Forelimb muscle (tissue), 1 donor: ENCODE data around the gene RNF8. TPM values are rescaled to one million over a fixed set of nuclear protein-coding genes. Genes with fewer than 3 reads are reported as not detected.
"Not testable (repeated sequence)": the region's sequence is repeated elsewhere in the genome, so short reads cannot be mapped to it uniquely, and the experiment has no call there.

Experiments used
- DNase-seq: peaks from one replicate; pipeline ENCODE4 v3.0.0-alpha.2; 2013; ENCODE audit warnings: low read depth
- polyA plus RNA-seq: library from polyadenylated mRNA; unstranded; fragments of 120-200 nt; gene quantifications from one replicate; pipeline ENCODE4 v1.2.1, GENCODE V29; 2013; ENCODE audit not compliant: insufficient read length

Gene RNF8
- polyA plus RNA-seq, 1 donor = 15.8 TPM

DNA sequence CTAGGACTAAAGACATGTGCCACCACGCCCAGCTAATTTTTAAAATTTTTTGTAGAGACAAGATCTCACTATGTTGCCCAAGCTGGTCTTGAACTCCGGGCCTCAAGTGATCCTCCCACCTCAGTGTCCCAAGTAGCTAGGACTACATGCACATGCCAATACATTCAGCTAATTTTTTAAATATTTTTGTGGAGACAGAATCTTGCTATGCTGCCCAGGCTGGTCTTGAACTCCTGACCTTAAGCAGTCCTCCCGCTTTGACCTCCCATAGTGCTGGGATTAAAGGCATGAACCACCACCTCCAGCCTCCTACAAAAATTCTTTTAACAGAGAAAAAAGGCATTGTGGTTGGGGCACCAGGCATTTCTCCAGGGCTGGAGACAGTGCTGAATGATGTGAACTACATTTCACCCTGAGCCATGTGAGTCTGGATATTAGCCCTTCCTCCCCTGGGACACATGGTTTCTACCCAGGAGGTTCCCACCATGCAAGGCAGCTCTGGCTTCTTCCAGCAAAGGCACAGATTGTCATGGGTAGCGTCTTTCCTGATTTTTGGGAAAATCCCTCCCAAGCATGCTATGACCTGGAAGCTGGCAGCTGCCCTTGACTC, 42.9 kb downstream of the RNF8 start:
- no peak for DNase-seq

DNA sequence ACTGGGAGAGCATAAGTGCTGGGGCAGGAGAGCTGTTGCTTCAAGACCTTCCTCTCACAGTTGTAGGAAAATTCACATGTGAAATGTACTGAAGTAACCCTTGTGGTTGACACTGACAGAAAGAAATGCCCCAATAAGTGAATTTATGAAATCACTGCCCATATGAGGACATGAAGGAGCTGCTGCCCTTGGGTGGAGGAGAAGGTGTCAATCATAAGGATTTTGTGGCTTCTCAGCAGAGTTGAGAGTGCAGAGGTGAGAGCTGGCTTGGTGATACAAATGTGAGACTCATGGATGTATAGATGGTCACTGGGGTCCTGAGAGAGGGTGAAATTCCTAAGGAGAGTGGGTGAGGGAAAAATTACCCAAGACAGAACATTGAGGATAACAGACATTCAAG, 45.3 kb downstream of the RNF8 start:
- no peak for DNase-seq

DNA sequence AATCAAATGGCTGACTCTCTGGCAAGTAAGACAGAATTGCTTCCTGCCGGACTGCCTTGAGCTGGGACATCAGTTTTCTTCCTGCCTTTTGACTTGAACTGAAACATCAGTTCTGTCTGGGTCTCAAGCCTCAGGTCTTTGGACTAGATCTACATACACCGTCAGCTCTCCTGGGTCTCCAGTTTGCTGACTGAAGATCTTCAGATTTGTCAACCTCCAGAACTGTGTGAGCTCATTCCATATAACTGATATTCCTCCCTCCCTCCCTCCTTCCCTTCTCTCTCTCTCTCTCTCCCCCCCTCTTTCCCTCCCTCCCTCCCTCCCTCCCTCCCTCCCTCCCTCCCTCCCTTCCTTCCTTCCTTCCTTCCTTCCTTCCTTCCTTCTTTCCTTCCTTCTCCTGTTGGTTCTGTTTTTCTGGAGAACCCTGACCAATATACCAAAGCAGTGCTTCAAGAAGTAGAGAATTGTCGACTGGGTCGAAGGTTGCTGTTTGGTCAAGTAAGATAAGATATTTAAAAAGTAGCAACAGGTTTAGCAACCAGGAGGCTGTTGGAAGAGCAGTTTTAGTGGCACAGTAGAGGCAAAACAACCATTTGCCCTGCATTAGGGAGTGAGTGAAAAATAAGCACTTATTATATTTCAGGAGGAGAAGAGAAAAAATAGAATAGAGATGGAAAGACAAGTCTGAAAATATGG, 46.2 kb downstream of the RNF8 start:
- no peak for DNase-seq

DNA sequence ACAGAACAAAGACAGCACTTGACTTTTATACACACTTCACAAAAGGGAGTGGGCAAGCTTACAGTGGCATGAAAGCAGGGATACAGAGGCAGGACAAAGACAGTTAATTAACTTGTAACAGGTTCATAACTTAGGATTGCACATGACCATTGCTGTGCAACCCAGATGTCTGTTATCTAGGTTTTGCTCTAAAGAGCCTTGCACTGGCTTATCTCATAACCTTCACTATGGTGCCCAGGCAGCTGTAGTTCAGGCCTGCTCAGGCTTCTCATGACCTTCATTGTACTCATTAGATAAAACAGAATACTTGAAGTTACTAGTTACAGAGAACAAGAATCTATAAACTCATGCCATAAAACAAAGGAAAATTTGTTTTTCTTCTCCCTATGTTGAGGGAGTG, 47.9 kb downstream of the RNF8 start:
- not testable (repeated sequence) for DNase-seq

DNA sequence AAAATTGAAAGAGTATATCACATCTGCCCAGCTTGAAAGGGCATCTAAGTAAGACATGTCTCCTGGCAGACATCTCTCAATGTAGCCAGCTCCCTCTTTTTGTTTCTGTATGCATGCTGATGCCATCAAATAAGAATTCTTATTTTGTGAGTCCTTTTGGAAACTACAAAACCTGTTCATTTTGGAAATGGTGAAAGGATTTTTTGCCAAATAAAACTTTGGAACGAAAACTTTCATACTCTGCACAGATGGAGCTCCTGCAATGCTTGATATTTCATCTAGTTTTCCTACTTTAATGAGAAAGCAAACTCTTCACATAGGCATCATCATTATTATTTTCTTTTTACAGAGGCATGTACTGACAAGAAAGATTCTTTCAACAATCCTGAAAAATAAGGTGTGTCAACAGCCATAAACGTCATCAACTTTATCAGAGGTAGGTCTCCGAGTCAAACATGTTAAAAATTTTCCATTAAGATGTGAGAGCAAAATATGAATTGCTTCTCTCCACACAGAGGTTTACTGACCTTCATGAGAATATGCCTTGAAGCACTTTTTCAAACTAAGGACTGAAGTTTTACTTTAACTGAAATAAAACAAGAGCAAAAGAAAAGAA, 53.1 kb downstream of the RNF8 start:
- DNase-seq = no peak

DNA sequence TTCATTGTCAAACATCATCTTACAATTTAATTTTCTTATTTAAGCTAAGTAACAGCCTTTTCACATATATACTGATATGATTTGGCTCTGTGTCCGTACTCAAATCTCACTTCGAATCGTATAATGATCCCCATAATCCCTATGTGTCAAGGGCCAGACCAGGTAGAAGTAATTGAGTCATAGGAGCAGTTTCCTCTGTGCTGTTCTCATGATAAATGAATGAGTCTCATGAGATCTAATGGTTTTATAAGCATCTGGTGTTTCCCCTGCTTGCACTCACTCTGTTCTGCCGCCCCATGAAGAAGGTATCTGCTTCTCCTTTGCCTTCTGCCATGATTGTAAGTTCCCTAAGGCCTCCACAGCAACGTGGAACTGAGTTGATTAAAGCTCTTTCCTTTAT, 54.2 kb downstream of the RNF8 start:
- no peak for DNase-seq

DNA sequence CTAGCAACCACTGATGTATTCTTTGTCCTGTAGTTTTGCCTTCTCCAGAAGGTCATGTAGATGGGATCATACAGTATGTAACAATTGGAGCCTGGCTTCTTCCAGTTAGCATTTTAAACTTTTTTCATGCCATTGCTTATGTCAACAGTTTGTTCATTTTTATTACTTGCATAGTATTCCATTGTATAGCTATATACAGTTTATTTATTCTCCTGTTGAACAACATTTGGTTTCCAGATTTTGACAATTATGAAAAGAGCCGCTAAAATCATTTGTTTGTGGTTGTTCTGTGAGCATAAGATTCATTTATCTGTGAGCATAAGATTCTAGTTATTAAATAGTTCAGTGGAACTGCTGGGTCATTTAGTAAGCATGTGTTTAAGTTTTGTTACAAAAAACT, 55.7 kb downstream of the RNF8 start:
- no peak for DNase-seq

DNA sequence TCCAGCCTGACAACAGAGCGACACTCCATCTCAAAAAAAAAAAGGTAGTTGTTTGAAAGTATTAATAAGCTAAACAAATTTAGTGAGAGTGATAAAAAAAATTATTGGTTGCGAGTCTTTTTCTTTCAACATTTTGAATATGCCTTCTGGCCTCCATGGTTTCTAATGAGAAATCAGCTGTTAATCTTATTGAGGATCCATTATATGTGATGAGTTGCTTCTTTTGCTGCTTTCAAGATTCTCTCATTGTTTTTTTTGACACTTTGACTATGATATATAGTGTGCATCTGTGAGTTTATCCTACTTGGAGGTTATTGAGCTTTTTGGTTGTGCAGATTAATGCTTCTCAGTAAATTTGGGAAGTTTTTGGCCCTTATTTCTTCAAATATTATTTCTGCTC, 63.6 kb downstream of the RNF8 start:
- no peak for DNase-seq

DNA sequence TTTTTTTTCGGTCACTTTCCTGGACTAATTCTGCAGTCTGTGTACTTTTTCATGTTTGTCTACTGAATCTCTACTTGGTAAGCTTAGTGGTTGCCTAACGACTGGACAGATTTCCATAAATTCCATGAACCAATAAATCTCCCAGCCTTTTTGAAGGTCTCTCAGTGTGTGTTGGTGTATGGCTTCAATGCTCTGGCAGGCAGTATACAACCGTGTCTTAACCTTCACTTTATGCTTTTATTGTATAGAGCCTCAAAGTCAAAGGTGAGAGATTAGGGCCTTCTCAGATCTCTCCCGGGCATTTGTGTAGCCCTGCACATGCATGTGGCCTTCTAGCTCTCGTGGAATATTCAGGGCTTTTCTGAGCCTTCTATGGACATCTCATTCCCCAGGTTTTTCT, 64.9 kb downstream of the RNF8 start:
- no peak for DNase-seq

DNA sequence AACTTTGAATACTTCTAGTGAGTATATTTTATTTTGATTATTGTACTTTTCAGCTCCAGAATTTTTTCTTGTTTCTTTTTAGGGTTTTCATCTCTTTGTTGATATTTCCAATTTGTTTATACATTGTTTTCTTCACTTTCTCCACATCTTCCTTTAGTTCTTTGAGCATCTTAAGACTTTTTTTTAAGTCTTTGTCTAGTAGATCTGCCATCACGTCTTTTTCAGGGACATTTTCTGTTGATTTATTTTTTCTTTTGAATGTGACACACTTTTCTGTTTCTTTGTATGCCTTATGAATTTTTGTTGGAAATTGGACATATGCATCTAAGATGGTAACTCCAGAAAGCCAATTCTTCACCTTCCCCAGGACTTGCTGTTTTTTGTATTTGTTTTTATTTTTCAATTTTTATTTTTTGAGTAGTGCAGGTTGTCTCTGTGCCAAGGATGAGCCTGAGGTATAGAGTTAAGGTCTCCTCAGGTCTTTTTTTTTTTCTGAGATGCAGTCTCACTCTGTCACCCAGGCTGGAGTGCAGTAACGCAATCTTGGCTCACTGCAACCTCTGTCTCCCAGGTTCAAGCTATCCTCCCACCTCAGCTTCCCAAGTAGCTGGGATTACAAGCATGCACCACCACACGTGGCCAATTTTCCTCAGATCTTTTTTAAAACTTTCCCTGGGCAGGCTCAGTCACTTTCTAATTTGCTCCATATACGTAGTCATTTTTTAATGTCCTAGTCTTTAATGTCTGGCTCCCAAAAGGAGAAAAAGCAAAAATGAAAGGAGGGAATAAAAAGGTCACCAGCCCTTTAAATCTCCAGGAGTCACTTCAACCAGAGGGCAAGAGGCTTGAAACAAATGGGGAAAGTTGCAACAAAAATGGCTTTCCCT, 72.5 kb downstream of the RNF8 start:
- no peak for DNase-seq

DNA sequence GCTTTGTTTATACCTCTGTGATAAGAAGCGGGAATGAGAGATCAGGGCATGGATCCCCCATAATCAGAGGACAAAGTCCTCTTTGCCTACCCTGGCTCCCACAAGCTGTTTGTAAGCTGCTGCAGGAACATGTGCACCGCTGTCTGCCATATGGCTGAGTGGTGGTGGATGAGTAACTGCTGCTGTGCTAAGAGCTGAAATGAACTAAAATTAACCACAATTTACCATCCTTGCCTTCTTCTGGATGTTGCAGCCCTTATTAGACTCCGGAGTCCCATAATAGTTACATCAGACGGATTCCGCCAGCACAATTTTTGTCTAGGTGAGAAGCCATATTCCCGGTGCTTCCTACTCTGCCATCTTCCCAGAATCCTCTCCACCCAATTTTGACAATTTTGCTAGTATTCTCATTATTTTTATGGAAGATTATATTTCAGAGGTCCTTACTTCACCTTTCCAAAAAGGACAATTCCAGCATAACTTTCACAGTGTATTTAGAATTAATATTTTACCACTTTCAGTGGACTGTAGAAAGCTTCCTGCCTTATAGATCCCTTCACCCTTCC, 73.2 kb downstream of the RNF8 start:
- no peak for DNase-seq

DNA sequence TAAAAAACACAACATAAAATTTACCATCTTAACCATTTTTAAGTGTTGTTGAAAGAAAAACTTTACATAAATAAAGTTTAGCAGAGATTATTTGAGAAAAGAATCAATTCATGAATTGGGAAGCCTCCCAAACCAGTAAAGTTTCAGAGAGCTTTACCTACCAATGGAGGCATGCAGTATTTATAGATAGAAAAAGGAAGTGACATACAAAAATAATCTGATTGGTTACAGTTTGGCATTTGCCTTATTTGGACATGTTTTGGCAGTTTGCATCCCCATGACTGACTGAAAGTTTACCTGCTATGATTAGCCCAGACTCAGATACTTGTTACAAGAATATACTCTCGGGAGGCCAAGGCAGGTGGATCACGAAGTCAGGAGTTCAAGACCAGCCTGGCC, 75.6 kb downstream of the RNF8 start:
- no peak for DNase-seq

DNA sequence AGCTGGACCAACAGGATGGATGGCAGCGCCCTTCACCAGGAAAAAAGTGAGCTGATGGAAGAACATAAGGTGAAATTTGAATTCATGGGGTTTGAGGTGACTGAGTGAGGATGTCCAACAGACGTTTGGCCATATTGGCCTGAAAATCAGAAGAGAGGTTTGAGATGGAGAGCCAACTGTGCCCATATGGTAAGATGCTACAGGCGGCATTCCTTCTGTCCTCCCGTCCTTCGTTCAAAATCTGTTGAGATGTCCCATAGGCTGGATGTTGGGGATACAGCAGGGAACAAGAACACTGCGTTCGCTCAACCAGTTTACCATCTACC, 78.8 kb downstream of the RNF8 start:
- DNase-seq = no peak

DNA sequence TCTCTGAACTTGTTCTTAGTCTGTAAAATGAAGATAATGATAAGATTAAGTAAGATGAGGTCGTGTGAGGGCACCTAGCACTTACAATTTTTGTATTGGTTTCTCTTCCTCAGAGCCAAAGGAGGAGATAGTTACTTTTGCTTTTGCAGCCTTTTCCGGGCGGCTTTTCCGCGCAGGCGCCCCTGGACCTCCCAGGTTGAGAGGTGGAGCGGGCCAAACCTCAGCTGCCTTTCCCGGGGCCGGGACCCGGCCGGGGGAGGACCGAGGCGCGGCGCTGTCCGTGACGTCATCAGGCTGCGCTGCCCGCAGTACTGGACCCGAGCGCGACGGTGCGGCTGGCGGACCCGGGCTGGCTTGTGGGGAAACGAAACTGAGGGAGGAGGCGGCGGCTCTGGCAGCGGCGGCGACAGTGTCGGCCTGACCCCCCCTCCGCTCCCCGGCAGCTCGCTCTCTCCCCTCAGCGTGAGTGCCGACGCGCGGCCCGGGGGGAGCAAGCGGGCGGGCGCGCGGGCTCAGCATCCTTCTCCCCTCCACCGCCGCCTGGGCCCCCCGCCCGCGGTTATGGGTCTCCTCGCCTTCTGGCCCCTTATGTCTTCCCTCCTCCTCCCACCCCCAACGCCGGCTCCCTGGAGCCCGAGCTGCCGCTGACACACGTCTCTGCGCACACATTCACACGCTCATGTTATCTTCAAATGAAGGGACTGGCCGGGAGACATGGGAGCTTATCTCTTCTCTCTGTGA, 79.3 kb downstream of the RNF8 start, which contains the start of gene CMTR1:
Gene CMTR1, plus strand, starts transcription at position 306 of the 741 bp plus-strand sequence. CDS start 2,409 bp downstream, outside the sequence.
- peak; percentile 78 for DNase-seq

DNA sequence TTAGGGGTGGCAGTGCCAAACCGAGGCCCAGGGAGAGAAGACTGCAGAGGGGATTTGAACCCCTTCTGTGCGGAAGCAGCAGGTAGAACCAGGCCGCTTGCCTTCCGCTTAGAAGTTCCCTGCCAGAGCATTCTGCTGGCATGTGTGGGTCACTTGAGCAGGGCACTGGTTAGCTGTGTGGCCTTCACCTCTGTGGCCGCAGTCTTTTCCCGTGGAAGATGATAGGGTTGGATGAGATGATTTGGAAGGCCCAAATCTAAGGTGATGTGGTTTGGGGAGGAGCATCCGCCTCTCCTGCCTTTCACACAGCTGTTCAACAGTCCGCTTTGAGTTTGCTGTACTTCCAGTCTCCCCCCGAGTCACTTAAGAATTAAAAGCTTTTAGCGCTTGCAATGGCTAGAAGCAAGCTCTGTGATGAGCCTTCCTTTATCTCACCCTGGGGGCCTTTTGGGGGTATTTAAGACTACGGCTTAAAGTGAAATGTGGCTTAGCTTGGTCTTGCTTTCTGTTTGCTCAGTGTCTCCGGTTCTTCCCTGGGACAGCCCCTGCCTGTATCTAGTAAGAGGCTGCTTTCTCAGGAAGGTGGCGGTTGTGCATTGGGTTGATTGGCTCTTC, 80.0 kb downstream of the RNF8 start:
- DNase-seq = no peak

DNA sequence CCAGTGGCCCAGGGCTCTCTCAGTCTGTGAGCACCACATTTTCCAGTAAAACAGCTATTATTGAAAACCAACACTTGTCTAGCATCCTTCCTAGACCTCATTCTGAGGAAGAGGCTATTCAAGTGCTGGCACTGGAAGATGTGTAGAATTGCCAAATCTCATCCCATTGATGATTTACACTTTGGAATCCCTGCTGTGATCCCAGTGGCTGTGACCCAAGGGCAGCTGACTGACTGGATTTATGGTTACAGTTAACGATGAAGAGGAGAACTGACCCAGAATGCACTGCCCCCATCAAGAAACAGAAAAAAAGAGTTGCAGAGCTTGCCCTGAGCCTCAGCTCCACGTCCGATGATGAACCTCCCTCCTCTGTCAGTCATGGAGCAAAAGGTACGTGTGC, 81.6 kb downstream of the RNF8 start:
- DNase-seq = no peak

DNA sequence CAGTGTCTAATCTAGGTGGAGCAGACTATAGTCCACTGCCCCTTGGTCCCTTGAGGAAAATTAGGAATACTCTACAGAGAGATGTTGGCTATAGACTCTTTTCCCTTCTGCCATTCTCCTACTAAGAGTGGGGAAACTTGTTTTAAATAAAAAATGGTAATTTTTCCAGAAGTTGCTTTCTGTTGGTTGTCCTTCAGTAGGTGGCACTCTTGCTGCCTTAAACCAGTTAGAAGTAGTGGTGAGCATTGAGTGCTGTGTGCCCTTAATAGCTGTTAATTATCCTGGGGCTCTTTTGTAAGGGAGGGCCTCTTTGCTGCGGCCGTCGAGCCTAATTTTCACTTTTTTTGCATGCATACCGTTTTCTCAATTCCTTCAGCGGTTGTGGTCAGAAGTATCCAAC, 82.0 kb downstream of the RNF8 start:
- DNase-seq = no peak

DNA sequence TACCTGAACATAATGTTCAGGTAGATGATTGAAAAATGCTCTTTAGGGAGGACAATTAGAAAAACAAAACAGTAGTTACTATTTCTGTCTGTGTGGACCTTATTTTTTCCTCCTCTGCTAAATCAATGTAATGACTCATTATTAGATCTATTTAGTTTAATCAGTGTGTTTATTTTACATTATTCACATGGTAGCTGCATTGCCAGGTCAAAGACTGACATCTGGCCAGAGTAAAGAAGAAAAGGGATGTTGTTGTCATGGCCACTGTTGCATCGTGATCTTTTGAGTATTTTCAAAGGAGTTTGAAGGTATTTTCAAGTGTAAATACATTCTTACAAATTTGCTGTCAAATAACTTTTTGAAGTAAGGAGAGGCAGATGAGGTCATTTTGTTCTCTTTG, 85.1 kb downstream of the RNF8 start:
- DNase-seq = no peak

DNA sequence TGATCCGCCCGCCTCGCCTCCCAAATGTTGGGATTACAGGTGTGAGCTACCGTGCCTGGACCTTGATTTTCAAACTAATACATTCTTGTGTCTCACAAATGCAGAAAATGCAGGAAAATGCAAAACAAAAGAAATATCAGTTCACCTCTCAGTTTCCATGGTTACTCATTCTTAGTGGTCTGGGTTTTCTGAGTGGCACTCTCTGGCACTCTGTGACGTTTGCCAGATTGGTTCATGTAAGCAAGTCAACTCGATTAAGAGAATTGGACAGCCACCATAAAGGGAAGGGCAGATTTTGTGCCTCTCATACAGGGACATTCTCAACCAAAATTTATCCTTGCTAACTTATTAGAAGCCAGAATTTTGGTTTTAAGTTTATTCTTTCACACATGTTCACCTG, 87.9 kb downstream of the RNF8 start:
- no peak for DNase-seq

DNA sequence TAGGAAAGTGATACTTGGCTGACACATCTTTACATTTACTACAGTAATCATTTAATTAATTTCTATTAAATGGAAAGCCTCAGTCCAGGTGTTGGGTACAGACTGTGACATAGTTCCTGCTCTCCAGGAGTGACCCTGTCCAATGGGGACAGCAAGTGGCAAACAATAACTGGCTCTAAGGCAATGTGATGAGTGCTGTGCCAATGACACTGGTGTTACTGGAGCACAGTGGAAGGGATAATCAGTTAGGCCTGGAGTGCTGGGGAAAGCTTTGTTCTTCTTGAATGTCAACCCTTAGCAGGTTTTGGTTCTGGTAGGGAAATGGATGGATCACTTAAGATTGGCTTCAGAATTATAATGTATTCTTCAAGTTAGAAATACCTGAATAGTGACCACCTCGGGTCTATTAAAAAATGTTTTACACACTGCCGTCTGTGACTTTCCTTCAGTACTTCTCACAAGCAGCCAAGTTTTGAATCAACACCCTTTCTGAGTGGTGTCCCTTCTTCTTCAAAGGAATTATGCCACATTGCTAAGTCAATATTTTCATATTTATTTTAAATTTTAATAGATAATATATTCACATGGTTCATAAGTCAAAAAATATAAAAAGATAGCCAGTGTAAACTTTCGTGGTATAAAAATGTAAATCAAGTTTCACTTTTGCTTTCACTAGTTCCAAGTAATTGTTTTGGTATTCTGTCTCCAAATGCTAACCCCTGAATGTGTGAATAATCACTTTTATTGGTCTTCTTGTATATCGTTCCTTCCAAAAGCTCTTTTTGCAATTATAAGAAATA, 88.8 kb downstream of the RNF8 start:
- no peak for DNase-seq
